Measurements from ENCODE around the gene TTC39A.

Gene TTC39A

GRCh38 chr1:51326839-51327238 is 3.5 kb downstream of the TTC39A start:
- TF ChIP-seq CTCF (IDR thresholded peaks at IDR 0.05): no peak

- no peak for TF ChIP-seq CTCF (IDR thresholded peaks at IDR 0.05)
Observed at GRCh38 chr1:51325878-51326755, 4.2 kb downstream of the TTC39A start.

- TF ChIP-seq CTCF (IDR thresholded peaks at IDR 0.05): no peak
Observed at GRCh38 chr1:51325391-51325790, 5.0 kb downstream of the TTC39A start.

GRCh38 chr1:51324251-51325010 is 5.9 kb downstream of the TTC39A start:
- TF ChIP-seq CTCF (IDR thresholded peaks at IDR 0.05): no peak

- TF ChIP-seq CTCF (IDR thresholded peaks at IDR 0.05): no peak
Observed at GRCh38 chr1:51323778-51324177, 6.6 kb downstream of the TTC39A start.

GRCh38 chr1:51322417-51323101 is 7.8 kb downstream of the TTC39A start:
- TF ChIP-seq CTCF (IDR thresholded peaks at IDR 0.05): no peak

GRCh38 chr1:51321924-51322280 is 8.5 kb downstream of the TTC39A start:
- TF ChIP-seq CTCF (IDR thresholded peaks at IDR 0.05): no peak

Measured in LNCAP (cell line).